ENCODE results near the gene TMEM126A. TPM values are rescaled to one million over a fixed set of nuclear protein-coding genes. Genes with fewer than 3 reads are reported as not detected.

TMEM126A gene
- total and polyA plus RNA-seq, 2 of the 8 experiments (the other 6 are each of a cell fraction or from before 2014, with no cell fraction given), result 33.7 to 58.7 TPM

DNA sequence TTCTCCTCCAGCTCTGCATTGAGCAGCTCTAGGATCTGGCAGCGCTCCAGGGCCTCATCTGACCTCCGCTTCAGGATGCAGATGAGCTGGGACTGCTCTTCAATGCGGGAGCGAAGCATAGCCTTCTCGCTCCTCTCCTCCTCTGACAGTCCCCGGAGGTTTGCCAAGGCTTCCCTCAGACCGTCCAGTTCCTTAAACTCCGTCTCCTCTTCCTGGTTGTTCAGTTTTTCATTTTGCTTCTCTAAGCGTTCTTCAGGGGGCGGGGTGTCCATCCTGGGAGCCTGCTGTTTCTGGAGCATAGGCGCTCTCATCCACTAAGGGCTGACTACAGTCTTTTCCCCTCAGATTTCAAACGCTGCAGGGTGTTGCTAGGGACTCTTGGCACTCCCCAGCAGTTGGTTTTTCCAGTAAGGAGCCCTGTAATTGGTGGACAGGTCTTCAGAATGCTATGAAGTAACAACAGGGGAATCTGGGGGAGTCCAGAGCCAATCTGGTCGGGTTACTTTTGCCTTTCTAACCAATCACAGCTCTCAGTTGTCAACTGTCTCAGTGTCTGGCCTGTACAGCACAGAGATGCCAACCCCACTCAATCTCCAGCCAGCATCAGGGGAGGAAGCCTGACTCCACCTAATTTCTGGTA, 38.2 kb downstream of the TMEM126A start, which contains the start of gene CCDC89 (continued):
- TF ChIP-seq, protein P1, sequence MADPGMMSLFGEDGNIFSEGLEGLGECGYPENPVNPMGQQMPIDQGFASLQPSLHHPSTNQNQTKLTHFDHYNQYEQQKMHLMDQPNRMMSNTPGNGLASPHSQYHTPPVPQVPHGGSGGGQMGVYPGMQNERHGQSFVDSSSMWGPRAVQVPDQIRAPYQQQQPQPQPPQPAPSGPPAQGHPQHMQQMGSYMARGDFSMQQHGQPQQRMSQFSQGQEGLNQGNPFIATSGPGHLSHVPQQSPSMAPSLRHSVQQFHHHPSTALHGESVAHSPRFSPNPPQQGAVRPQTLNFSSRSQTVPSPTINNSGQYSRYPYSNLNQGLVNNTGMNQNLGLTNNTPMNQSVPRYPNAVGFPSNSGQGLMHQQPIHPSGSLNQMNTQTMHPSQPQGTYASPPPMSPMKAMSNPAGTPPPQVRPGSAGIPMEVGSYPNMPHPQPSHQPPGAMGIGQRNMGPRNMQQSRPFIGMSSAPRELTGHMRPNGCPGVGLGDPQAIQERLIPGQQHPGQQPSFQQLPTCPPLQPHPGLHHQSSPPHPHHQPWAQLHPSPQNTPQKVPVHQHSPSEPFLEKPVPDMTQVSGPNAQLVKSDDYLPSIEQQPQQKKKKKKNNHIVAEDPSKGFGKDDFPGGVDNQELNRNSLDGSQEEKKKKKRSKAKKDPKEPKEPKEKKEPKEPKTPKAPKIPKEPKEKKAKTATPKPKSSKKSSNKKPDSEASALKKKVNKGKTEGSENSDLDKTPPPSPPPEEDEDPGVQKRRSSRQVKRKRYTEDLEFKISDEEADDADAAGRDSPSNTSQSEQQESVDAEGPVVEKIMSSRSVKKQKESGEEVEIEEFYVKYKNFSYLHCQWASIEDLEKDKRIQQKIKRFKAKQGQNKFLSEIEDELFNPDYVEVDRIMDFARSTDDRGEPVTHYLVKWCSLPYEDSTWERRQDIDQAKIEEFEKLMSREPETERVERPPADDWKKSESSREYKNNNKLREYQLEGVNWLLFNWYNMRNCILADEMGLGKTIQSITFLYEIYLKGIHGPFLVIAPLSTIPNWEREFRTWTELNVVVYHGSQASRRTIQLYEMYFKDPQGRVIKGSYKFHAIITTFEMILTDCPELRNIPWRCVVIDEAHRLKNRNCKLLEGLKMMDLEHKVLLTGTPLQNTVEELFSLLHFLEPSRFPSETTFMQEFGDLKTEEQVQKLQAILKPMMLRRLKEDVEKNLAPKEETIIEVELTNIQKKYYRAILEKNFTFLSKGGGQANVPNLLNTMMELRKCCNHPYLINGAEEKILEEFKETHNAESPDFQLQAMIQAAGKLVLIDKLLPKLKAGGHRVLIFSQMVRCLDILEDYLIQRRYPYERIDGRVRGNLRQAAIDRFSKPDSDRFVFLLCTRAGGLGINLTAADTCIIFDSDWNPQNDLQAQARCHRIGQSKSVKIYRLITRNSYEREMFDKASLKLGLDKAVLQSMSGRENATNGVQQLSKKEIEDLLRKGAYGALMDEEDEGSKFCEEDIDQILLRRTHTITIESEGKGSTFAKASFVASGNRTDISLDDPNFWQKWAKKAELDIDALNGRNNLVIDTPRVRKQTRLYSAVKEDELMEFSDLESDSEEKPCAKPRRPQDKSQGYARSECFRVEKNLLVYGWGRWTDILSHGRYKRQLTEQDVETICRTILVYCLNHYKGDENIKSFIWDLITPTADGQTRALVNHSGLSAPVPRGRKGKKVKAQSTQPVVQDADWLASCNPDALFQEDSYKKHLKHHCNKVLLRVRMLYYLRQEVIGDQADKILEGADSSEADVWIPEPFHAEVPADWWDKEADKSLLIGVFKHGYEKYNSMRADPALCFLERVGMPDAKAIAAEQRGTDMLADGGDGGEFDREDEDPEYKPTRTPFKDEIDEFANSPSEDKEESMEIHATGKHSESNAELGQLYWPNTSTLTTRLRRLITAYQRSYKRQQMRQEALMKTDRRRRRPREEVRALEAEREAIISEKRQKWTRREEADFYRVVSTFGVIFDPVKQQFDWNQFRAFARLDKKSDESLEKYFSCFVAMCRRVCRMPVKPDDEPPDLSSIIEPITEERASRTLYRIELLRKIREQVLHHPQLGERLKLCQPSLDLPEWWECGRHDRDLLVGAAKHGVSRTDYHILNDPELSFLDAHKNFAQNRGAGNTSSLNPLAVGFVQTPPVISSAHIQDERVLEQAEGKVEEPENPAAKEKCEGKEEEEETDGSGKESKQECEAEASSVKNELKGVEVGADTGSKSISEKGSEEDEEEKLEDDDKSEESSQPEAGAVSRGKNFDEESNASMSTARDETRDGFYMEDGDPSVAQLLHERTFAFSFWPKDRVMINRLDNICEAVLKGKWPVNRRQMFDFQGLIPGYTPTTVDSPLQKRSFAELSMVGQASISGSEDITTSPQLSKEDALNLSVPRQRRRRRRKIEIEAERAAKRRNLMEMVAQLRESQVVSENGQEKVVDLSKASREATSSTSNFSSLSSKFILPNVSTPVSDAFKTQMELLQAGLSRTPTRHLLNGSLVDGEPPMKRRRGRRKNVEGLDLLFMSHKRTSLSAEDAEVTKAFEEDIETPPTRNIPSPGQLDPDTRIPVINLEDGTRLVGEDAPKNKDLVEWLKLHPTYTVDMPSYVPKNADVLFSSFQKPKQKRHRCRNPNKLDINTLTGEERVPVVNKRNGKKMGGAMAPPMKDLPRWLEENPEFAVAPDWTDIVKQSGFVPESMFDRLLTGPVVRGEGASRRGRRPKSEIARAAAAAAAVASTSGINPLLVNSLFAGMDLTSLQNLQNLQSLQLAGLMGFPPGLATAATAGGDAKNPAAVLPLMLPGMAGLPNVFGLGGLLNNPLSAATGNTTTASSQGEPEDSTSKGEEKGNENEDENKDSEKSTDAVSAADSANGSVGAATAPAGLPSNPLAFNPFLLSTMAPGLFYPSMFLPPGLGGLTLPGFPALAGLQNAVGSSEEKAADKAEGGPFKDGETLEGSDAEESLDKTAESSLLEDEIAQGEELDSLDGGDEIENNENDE (IDR thresholded peaks at IDR 0.05; ENCODE audit: insufficient replicate concordance, low read length), result no peak
